Prostate gland (tissue), 2 donors: ENCODE results near the gene TMEM108.

Experiments used
- CTCF ChIP-seq, 4 experiments: fragments of 200-600 bp in 2 of 4; fragments of 450-650 bp in 2 of 4; sonication (generic) in 2 of 4; IDR thresholded peaks; 1 replicate in 3 of 4; 2 replicates in 1 of 4; pipeline ENCODE4 v1.5.1; 2016 to 2019; ENCODE audit warnings: antibody characterized with exemption in 4 of 4, mild to moderate bottlenecking in 2 of 4, moderate library complexity in 2 of 4
- POLR2A ChIP-seq: fragments of 450-650 bp; IDR thresholded peaks from one replicate; pipeline ENCODE4 v1.6.1; 2016; ENCODE audit warnings: antibody characterized with exemption, mild to moderate bottlenecking
- POLR2AphosphoS5 ChIP-seq: sonication (generic); formaldehyde crosslinking; IDR thresholded peaks from one replicate; pipeline ENCODE4 v1.6.1; 2017; ENCODE audit warnings: antibody characterized with exemption

GRCh38 chr3:133058831-133059230 lies 20.6 kb downstream of the TMEM108 start:
- TF ChIP-seq POLR2A (no peak), CTCF (IDR thresholded peaks at IDR 0.05) (no peak), POLR2AphosphoS5 (no peak)
